Colonic mucosa (tissue), 4 donors: ENCODE data around the gene C2orf81. TPM values are rescaled to one million over a fixed set of nuclear protein-coding genes. Genes with fewer than 3 reads are reported as not detected.

Source experiments
- DNase-seq: peaks from one replicate; pipeline ENCODE4 v3.0.0-alpha.2; 2020
- H3K27ac ChIP-seq: fragments of 200-600 bp; one replicate; pipeline ENCODE4 v1.8.0; 2021
- H3K27me3 ChIP-seq: fragments of 200-600 bp; one replicate; pipeline ENCODE4 v1.8.0; 2021
- H3K36me3 ChIP-seq: fragments of 200-600 bp; one replicate; pipeline ENCODE4 v1.8.0; 2021
- H3K4me1 ChIP-seq: fragments of 200-600 bp; one replicate; pipeline ENCODE4 v1.8.0; 2021; ENCODE audit warnings: mild to moderate bottlenecking
- H3K4me3 ChIP-seq: fragments of 200-600 bp; one replicate; pipeline ENCODE4 v1.8.0; 2021
- H3K9ac ChIP-seq, 2 donors: one replicate each; pipeline ENCODE4 v1.7.0; 2013; ENCODE audit warnings: control low read depth in 2 of 2, low read depth in 2 of 2, low read length in 2 of 2
- H3K9me3 ChIP-seq: fragments of 200-600 bp; one replicate; pipeline ENCODE4 v1.8.0; 2021
- intact Hi-C: fragments of 100-400 bp; cut with DNase I; formaldehyde crosslinking; loops from one replicate; pipeline ENCODE4 v1.14.1; 2022
- total RNA-seq, 2 donors: library from RNA; stranded (reverse); fragmentation: NEBNext Ultra II Directional in 1 of 2; extraction: Animal tissue kit (Norgen Biotek cat#: 25700) in 1 of 2; gene quantifications; one replicate each; pipeline ENCODE4 v1.2.1, GENCODE V29; 2021
- TF ChIP-seq, protein P1 (sequence below): fragments of 200-600 bp; IDR thresholded peaks from one replicate; pipeline ENCODE4 v1.8.0; 2022; ENCODE audit warnings: antibody characterized with exemption, mild to moderate bottlenecking
- donor health status: healthy.
- donor health status: DM: no; HTN: no; CAD: no.
- donor health status: DM: no; HTN: no; CAD: no.

The C2orf81 gene
- total RNA-seq, 2 donors from 2014 or later: 0.62 to 1.1 TPM

DNA sequence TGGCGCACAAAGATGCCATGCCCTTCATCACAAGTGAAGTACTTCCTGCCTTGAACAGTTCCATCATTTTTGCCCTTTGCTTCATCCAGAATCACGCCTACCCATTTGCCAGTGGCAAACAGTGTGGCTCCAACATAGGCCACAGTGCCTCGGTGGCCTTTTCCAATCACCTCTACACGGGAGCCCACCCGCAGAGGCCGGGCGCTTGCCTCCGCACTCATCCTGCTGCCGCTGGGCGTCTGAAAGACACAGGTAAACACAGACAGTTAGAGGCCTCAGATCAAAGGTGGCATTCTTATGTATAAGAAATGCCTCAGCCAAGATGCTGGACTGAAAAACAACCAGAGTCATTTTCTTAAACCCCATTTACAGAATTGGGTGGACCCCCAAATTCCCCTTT lies 43.4 kb downstream of the C2orf81 start:
- DNase-seq: no peak
- no peak overlapping the region for H3K9ac ChIP-seq
- no peaks in the 10 kb centered on the region for H3K27me3 ChIP-seq
- TF ChIP-seq, protein P1, sequence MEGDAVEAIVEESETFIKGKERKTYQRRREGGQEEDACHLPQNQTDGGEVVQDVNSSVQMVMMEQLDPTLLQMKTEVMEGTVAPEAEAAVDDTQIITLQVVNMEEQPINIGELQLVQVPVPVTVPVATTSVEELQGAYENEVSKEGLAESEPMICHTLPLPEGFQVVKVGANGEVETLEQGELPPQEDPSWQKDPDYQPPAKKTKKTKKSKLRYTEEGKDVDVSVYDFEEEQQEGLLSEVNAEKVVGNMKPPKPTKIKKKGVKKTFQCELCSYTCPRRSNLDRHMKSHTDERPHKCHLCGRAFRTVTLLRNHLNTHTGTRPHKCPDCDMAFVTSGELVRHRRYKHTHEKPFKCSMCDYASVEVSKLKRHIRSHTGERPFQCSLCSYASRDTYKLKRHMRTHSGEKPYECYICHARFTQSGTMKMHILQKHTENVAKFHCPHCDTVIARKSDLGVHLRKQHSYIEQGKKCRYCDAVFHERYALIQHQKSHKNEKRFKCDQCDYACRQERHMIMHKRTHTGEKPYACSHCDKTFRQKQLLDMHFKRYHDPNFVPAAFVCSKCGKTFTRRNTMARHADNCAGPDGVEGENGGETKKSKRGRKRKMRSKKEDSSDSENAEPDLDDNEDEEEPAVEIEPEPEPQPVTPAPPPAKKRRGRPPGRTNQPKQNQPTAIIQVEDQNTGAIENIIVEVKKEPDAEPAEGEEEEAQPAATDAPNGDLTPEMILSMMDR: no peak
- no peaks in the 10 kb centered on the region for H3K36me3 ChIP-seq
- H3K4me3 ChIP-seq: no peak overlapping the region
- H3K27ac ChIP-seq: no peak overlapping the region
- H3K4me1 ChIP-seq: no peaks in the 10 kb centered on the region
- H3K9me3 ChIP-seq: no peaks in the 10 kb centered on the region
- intact Hi-C loops: no loop called here

GRCh38 chr2:74375838-74376237 lies 45.6 kb downstream of the C2orf81 start:
- H3K27ac ChIP-seq: no peak overlapping the region
- DNase-seq: no peak
- TF ChIP-seq, protein P1: no peak
- intact Hi-C loops: no loop called here
- no peaks in the 10 kb centered on the region for H3K9me3 ChIP-seq
- no peak overlapping the region for H3K4me3 ChIP-seq
- no peak overlapping the region for H3K9ac ChIP-seq
- H3K4me1 ChIP-seq: no peaks in the 10 kb centered on the region
- no peaks in the 10 kb centered on the region for H3K27me3 ChIP-seq
- no peaks in the 10 kb centered on the region for H3K36me3 ChIP-seq

DNA sequence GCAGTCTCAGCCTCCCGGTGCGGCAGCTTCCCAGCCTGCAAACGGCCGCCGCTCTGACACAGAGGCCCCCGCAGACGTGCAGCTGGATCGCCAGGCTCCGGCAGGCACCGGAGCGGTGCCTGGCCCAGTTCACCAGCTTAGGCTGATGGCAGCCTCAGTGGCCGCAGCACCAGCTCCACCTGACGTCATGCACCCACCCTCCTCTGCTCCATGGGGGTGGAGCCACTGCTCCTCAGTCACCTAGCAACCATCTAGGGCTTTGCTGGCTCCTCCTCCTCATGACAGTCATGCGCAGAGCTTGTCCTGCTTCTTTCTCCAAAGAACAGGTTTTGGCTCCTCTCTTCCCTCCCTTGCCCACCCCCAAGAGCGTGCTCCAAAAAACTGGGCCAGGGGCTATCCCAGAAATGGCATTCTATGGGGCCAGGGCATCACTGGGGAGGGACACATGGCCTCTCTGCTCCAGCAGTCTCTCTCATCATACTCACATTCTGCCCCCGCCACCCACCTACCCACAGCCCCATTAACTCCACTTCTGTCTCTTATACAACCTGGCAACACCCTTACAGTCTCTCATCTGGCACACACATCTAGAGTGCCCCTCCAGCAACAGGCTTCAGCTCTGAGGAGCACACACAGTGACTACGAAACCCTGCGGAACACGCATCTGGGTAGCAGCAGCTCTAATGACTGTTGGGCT lies 46.8 kb downstream of the C2orf81 start:
- DNase-seq: peak; percentile 57
- no peak overlapping the region for H3K9ac ChIP-seq
- no peak overlapping the region for H3K4me3 ChIP-seq
- no peak overlapping the region for H3K27ac ChIP-seq
- TF ChIP-seq, protein P1: no peak
- H3K27me3 ChIP-seq: no peaks in the 10 kb centered on the region
- peaks cover 8% of the 10 kb centered on the region for H3K36me3 ChIP-seq
- intact Hi-C loops: no loop called here
- H3K9me3 ChIP-seq: no peaks in the 10 kb centered on the region
- H3K4me1 ChIP-seq: no peaks in the 10 kb centered on the region

GRCh38 chr2:74373985-74374384 lies 47.4 kb downstream of the C2orf81 start:
- H3K27ac ChIP-seq: peak overlapping the region; percentile 21
- H3K4me1 ChIP-seq: no peaks in the 10 kb centered on the region
- intact Hi-C loops: no loop called here
- no peaks in the 10 kb centered on the region for H3K27me3 ChIP-seq
- TF ChIP-seq, protein P1: no peak
- H3K9me3 ChIP-seq: no peaks in the 10 kb centered on the region
- H3K36me3 ChIP-seq: peaks cover 12% of the 10 kb centered on the region
- H3K9ac ChIP-seq: no peak overlapping the region
- DNase-seq: no peak
- no peak overlapping the region for H3K4me3 ChIP-seq

DNA sequence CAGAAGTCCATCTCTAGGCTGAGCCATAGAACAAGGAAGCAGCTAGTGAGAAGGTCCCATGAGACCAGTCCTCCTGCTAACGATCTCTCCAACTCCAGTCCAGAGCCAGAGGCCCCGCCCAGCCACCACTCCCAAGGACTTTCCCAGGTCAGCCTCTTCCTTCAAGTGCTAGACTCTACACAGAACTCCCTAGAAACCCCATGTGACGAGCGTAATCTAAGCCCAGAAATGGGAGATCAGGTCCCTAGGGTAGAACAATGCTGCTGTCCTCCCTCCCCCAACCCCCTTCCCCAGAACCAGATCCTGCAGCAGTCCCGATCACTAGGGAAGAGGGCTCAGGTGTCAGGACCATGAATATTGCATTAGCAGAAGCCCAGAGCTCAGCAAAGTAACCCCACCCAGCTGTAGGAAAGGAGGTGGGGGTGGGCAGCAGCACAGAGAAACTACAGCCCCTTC lies 48.2 kb downstream of the C2orf81 start:
- H3K9me3 ChIP-seq: no peaks in the 10 kb centered on the region
- DNase-seq: peak; percentile 86
- H3K4me3 ChIP-seq: no peak overlapping the region
- H3K27me3 ChIP-seq: no peaks in the 10 kb centered on the region
- intact Hi-C loops: no loop called here
- H3K4me1 ChIP-seq: no peaks in the 10 kb centered on the region
- TF ChIP-seq, protein P1: no peak
- peak overlapping the region; percentile 21 for H3K27ac ChIP-seq
- H3K9ac ChIP-seq: no peak overlapping the region
- H3K36me3 ChIP-seq: peaks cover 18% of the 10 kb centered on the region
